ENCODE results near the gene DKK1.

The DKK1 gene

DNA sequence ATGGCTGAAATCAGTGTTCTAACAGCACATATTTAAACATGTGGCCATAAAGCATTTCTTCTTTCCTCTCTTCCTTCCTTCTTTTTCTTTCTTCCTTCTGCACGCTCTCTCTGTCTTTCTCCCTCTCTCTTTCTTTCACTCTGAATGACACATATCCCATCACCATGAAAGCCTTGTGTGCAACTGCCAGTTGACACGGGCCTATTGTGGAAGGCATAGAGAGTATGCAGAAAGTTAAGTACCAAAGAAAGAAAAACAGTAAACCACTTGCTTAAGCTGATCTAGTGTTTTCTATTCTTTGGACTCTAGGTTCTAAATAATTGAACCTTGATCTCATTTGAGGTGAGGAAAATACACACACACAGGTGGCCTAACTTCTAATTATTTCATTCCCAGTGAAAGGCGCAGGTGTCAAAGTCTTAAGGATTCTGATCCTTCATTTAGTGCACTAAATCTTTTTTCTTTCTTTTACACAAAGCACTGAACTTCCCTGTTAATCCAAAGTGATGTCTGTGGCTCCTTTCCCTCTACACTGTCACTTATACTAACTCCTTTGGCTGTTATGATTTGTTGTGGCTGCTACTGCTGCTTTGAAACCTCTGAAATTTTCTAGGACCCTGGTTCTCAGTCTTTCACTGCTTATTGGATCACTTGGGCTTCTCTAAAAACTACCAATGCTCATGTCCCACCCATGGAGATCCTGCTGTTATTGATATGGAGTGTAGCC lies 17.7 kb downstream of the DKK1 start:
- Histone ChIP-seq H3K36me3 (no peaks in the 10 kb centered on the region), H3K27ac (no peak overlapping the region), H3K9me3 (no peaks in the 10 kb centered on the region), H3K4me3 (ENCODE audit: low read depth in 1 of 2, low read length in 1 of 2) (no peak overlapping the region), H3K27me3 (no peaks in the 10 kb centered on the region), H3K4me1 (ENCODE audit: control insufficient read depth in 1 of 2, insufficient read depth in 1 of 2, low read depth in 1 of 2, low read length in 1 of 2) (no peaks in the 10 kb centered on the region)
- TF ChIP-seq, protein P1, sequence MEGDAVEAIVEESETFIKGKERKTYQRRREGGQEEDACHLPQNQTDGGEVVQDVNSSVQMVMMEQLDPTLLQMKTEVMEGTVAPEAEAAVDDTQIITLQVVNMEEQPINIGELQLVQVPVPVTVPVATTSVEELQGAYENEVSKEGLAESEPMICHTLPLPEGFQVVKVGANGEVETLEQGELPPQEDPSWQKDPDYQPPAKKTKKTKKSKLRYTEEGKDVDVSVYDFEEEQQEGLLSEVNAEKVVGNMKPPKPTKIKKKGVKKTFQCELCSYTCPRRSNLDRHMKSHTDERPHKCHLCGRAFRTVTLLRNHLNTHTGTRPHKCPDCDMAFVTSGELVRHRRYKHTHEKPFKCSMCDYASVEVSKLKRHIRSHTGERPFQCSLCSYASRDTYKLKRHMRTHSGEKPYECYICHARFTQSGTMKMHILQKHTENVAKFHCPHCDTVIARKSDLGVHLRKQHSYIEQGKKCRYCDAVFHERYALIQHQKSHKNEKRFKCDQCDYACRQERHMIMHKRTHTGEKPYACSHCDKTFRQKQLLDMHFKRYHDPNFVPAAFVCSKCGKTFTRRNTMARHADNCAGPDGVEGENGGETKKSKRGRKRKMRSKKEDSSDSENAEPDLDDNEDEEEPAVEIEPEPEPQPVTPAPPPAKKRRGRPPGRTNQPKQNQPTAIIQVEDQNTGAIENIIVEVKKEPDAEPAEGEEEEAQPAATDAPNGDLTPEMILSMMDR (IDR thresholded peaks at IDR 0.05), result no peak

DNA sequence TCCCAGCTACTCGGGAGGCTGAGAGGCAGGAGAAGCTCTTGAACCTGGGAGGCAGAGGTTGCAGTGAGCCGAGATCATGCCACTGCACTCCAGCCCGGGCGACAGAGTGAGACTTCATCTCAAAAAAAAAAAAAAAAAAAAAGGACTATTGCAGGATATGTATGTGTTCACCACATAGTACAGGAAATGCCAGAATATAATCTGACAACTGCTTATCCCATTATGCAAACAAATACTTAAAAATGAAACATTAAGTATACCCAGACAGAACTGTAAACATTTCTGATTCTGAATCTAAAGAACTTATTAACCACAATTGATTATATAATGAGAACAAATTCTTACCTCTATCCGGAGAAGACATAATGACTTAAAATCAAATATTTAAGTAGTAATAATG lies 18.7 kb downstream of the DKK1 start:
- Histone ChIP-seq H3K4me1 (ENCODE audit: control insufficient read depth in 1 of 2, insufficient read depth in 1 of 2, low read depth in 1 of 2, low read length in 1 of 2) (no peaks in the 10 kb centered on the region), H3K36me3 (no peaks in the 10 kb centered on the region), H3K27me3 (no peaks in the 10 kb centered on the region), H3K27ac (no peak overlapping the region), H3K4me3 (ENCODE audit: low read depth in 1 of 2, low read length in 1 of 2) (no peak overlapping the region), H3K9me3 (no peaks in the 10 kb centered on the region)
- TF ChIP-seq, protein P1 (IDR thresholded peaks at IDR 0.05), result no peak

DNA sequence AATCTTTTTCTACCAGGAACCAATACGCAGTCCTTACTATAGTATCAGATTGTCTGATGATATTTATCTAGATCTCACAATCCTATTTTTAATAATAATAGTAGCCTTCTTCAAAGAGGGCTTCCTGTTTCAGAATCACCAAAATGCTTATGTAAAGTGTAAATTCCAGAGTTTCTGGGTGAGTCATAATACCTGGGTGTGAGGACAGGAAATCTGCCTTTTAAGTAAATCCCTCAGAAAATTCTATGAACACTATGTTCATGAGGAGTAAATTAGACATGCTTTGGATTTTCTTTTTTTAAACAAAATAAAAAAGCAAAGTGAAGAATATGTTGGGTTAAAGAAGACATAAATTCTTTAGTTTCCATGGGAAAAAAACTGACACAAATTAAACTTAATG lies 20.5 kb downstream of the DKK1 start:
- TF ChIP-seq, protein P1 (IDR thresholded peaks at IDR 0.05), result no peak
- Histone ChIP-seq H3K36me3 (no peaks in the 10 kb centered on the region), H3K9me3 (no peaks in the 10 kb centered on the region), H3K4me3 (ENCODE audit: low read depth in 1 of 2, low read length in 1 of 2) (no peak overlapping the region), H3K4me1 (ENCODE audit: control insufficient read depth in 1 of 2, insufficient read depth in 1 of 2, low read depth in 1 of 2, low read length in 1 of 2) (no peaks in the 10 kb centered on the region), H3K27ac (no peak overlapping the region), H3K27me3 (no peaks in the 10 kb centered on the region)

DNA sequence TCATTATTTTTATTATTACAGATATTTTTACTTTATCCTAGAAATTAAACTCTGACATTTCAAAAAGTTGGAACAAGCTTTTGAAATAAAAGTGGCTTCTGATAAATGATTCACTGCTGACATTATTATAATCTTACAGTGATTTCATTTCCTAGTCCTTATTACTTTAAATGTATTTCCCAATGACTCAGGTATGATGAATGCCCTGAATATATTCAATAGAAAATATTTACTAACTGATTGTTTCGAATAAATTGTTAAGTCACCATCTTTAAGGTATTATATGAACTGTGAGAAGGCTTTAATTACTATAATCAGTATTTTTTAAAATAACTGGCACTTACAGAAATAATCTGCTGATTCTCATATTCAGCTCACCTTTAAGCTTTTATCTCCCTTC lies 21.6 kb downstream of the DKK1 start:
- Histone ChIP-seq H3K4me3 (ENCODE audit: low read depth in 1 of 2, low read length in 1 of 2) (no peak overlapping the region), H3K4me1 (ENCODE audit: control insufficient read depth in 1 of 2, insufficient read depth in 1 of 2, low read depth in 1 of 2, low read length in 1 of 2) (no peaks in the 10 kb centered on the region), H3K9me3 (no peaks in the 10 kb centered on the region), H3K27ac (no peak overlapping the region), H3K27me3 (no peaks in the 10 kb centered on the region), H3K36me3 (no peaks in the 10 kb centered on the region)
- TF ChIP-seq, protein P1 (IDR thresholded peaks at IDR 0.05), result no peak

DNA sequence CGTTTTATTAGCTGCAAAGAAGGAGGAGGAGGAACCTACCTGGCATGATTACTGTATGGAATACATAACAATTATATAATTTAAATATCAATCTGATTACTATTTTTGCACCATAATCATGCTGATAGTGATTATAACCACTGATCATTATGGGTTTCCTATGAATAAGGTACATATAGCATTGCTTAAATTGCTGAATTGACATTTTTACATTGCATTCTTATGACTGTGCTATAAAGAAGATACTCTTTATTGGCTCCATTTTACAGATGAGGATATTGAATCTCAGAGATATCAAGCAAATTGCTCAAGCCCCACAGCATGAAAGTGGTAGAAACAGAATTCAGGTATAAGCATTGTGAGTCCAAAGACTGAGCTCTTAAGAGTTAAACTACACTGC lies 23.1 kb downstream of the DKK1 start:
- TF ChIP-seq, protein P1 (IDR thresholded peaks at IDR 0.05), result no peak
- no peaks in the 10 kb centered on the region for H3K27me3 ChIP-seq
- no peaks in the 10 kb centered on the region for H3K36me3 ChIP-seq
- H3K4me1 ChIP-seq (ENCODE audit: control insufficient read depth in 1 of 2, insufficient read depth in 1 of 2, low read depth in 1 of 2, low read length in 1 of 2), result no peaks in the 10 kb centered on the region
- no peak overlapping the region for H3K27ac ChIP-seq
- no peaks in the 10 kb centered on the region for H3K9me3 ChIP-seq
- no peak overlapping the region for H3K4me3 ChIP-seq (ENCODE audit: low read depth in 1 of 2, low read length in 1 of 2)
